ENCODE results near the gene GTF3C6.

Gene GTF3C6, protein sequence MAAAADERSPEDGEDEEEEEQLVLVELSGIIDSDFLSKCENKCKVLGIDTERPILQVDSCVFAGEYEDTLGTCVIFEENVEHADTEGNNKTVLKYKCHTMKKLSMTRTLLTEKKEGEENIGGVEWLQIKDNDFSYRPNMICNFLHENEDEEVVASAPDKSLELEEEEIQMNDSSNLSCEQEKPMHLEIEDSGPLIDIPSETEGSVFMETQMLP

DNA sequence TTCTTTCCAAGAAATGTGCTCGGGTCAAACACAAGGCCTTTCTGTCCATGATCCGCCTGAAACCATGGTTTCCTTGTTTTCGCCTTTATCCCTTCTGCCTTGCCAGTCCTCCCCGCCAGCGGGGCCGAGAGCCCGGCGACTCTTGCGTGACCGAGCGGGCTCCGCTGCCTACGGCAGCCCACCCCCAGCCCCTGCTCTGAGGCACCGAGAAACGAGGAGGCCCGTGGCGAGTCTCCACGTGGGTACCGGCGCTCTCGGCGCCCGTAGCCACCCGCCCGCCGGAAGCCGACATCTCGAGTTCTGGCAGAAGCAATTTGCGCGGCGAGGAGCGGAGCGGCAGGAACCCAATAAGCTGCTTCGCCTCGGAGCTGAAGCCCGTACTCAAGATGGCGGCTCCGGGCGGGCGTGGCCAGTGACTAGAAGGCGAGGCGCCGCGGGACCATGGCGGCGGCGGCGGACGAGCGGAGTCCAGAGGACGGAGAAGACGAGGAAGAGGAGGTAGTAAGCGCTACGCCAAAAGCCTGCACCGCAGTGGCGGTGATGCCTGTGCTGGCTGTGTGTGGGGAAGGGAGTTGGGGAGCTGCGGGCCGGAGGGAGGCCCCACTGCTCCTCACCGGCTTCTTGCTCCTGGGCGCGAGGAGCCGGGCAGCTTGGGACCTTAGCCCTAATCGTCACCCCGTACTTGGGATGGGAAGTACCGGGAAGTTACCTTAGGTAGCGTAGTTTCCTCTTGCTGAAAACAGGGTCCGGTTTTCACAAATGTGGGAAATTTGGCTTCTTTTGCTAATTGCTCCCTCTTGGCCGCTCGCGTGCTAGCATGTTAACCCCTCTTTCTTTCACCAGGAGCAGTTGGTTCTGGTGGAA, at the start of gene GTF3C6:
Gene GTF3C6, plus strand, starts transcription at position 378 of the 864 bp plus-strand sequence. Its CDS starts 64 bp downstream, at position 442.
- H3K4me3 ChIP-seq (ENCODE audit: low read length) = peak within 1 kb of the TSS; percentile 97
- DNase-seq (ENCODE audit: low read depth, low spot score) = peak; percentile 72
- peaks cover 2% of the 10 kb centered on the region; the same call in 1 of the 2 replicates for H3K36me3 ChIP-seq (ENCODE audit: control insufficient read depth, insufficient read depth, low read length)
- H3K27ac ChIP-seq (ENCODE audit: low read length) = no peak within 1 kb of the TSS
- H3K4me1 ChIP-seq (ENCODE audit: control insufficient read depth, insufficient read depth, low read length) = no peaks in the 10 kb centered on the region
- no CpG with 5 or more reads among the region's 70 CpGs for WGBS (ENCODE audit: insufficient coverage, insufficient read length)
- H3K9me3 ChIP-seq (ENCODE audit: control insufficient read depth, insufficient read depth, low read length) = no peaks in the 10 kb centered on the region
- H3K27me3 ChIP-seq (ENCODE audit: control insufficient read depth, insufficient read depth, low read length) = no peaks in the 10 kb centered on the region

DNA sequence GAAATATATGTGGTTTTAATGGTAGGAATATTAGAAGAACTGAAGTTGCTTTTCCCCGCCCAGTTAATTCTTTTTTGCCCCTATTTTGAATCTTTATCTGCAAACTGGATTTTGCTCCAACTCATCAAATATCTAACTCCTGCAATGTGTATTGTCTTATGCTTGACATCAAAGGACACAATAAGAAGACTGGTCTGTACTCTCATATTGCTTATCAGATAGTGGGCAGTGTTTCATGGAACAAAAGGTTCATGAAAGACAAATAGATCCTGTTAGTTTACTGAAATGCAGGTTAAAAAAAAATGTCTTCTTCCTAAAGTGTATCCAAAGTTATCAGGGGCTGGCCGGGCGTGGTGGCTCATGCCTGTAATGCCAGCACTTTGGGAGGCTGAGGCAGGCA, 27.7 kb upstream of the GTF3C6 start:
- no peak for DNase-seq (ENCODE audit: low read depth, low spot score)
- no CpG with 5 or more reads among the region's 3 CpGs for WGBS (ENCODE audit: insufficient coverage, insufficient read length)

DNA sequence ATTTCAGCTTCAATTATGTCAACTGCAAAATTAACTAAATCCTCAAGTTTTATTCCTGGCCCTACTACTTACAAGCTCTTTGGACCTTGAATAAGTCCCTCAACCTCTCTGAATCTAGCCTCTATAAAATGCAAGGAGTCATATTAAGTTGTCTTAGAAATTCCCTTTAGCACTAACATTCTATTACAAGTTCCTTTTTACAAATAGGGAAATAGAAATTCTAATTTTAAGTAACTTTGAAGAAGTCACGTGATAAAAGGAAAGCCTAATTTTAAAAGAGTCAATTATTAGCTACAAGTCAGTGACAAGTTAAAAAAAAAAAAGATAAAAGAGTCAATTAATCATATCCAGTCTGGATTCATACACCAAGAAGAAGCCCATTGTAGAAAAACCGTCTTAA, 24.6 kb upstream of the GTF3C6 start:
- H3K27me3 ChIP-seq (ENCODE audit: control insufficient read depth, insufficient read depth, low read length) = no peaks in the 10 kb centered on the region
- H3K27ac ChIP-seq (ENCODE audit: low read length) = no peak overlapping the region
- H3K4me1 ChIP-seq (ENCODE audit: control insufficient read depth, insufficient read depth, low read length) = no peaks in the 10 kb centered on the region
- no peaks in the 10 kb centered on the region for H3K9me3 ChIP-seq (ENCODE audit: control insufficient read depth, insufficient read depth, low read length)
- H3K36me3 ChIP-seq (ENCODE audit: control insufficient read depth, insufficient read depth, low read length) = no peaks in the 10 kb centered on the region
- H3K4me3 ChIP-seq (ENCODE audit: low read length) = no peak overlapping the region
- no CpG with 5 or more reads among the region's 2 CpGs for WGBS (ENCODE audit: insufficient coverage, insufficient read length)
- DNase-seq (ENCODE audit: low read depth, low spot score) = no peak

More for the DNA sequence above, 27.7 kb upstream of the GTF3C6 start:
- Histone ChIP-seq H3K27me3 (ENCODE audit: control insufficient read depth, insufficient read depth, low read length) (no peaks in the 10 kb centered on the region), H3K4me3 (ENCODE audit: low read length) (no peak overlapping the region), H3K9me3 (ENCODE audit: control insufficient read depth, insufficient read depth, low read length) (no peaks in the 10 kb centered on the region), H3K27ac (ENCODE audit: low read length) (no peak overlapping the region), H3K4me1 (ENCODE audit: control insufficient read depth, insufficient read depth, low read length) (no peaks in the 10 kb centered on the region), H3K36me3 (ENCODE audit: control insufficient read depth, insufficient read depth, low read length) (no peaks in the 10 kb centered on the region)

DNA sequence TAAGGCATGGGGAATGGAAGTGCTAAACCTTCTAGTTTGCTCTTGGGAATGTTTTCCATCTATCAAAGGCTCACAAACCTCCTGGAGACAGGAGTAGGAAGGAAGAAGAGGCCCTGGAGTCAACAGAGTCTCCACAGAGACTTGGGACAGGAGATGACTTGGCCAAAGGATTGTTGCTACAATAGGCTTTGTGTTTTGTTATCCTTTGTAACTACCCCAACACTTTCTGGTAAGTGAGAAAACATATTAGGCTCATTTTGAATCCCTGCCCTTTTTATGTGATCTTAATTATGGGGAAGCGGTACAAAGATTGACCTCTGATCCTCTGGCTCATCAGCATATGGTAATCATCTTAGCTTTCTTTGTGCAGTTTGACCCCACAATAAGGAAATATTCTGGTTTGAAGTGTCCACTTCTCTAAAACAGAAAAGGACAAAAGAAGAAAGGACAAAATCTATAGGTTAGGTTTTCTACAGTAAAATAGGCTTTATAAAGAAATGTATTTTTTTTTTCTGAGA, 24.1 kb upstream of the GTF3C6 start:
- no peak for DNase-seq (ENCODE audit: low read depth, low spot score)
- H3K4me3 ChIP-seq (ENCODE audit: low read length) = no peak overlapping the region
- no peak overlapping the region for H3K27ac ChIP-seq (ENCODE audit: low read length)
- H3K4me1 ChIP-seq (ENCODE audit: control insufficient read depth, insufficient read depth, low read length) = no peaks in the 10 kb centered on the region
- WGBS (ENCODE audit: insufficient coverage, insufficient read length) = no CpG with 5 or more reads among the region's 1 CpG
- no peaks in the 10 kb centered on the region for H3K27me3 ChIP-seq (ENCODE audit: control insufficient read depth, insufficient read depth, low read length)
- no peaks in the 10 kb centered on the region for H3K36me3 ChIP-seq (ENCODE audit: control insufficient read depth, insufficient read depth, low read length)
- no peaks in the 10 kb centered on the region for H3K9me3 ChIP-seq (ENCODE audit: control insufficient read depth, insufficient read depth, low read length)

DNA sequence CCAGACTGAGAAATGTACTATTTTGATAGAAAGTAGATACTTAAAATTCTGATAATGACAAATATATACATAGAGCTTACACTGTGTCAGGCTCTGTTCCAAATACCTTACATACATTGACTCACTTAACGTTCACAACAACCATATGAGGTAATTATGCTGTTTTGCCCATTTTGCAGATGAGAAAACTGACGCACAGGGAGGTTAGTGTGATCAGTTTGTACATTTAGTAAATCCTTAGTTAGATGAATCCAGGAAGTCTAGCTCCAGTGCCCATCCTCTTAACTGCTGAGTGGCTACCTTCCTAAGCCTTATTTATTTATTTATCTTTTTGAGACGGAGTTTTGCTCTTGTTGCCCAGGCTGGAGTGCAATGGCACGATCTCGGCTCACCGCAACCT, 23.3 kb upstream of the GTF3C6 start:
- Histone ChIP-seq H3K9me3 (ENCODE audit: control insufficient read depth, insufficient read depth, low read length) (no peaks in the 10 kb centered on the region), H3K36me3 (ENCODE audit: control insufficient read depth, insufficient read depth, low read length) (no peaks in the 10 kb centered on the region), H3K27ac (ENCODE audit: low read length) (no peak overlapping the region), H3K4me3 (ENCODE audit: low read length) (no peak overlapping the region), H3K27me3 (ENCODE audit: control insufficient read depth, insufficient read depth, low read length) (no peaks in the 10 kb centered on the region), H3K4me1 (ENCODE audit: control insufficient read depth, insufficient read depth, low read length) (no peaks in the 10 kb centered on the region)
- no peak for DNase-seq (ENCODE audit: low read depth, low spot score)
- WGBS (ENCODE audit: insufficient coverage, insufficient read length) = no CpG with 5 or more reads among the region's 6 CpGs

DNA sequence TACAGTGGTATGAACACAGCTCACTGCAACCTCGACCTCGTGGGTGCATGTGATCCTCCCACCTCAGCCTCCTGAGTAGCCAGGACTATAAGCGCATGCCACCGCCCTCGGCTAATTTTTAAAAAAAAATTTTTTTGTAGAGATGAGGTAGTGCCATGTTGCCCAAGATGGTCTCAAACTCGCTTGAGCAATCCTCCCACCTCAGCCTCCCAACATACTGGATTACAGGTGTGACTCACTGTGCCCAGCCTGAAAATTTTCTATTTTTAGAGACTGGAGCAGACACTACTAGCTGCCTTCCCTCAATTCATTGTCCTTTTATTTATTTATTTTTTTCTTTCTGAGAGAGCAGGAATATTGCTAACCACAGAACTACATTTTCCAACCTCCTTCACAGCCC, 20.3 kb upstream of the GTF3C6 start:
- Histone ChIP-seq H3K27me3 (ENCODE audit: control insufficient read depth, insufficient read depth, low read length) (no peaks in the 10 kb centered on the region), H3K4me3 (ENCODE audit: low read length) (no peak overlapping the region), H3K27ac (ENCODE audit: low read length) (no peak overlapping the region), H3K36me3 (ENCODE audit: control insufficient read depth, insufficient read depth, low read length) (no peaks in the 10 kb centered on the region), H3K9me3 (ENCODE audit: control insufficient read depth, insufficient read depth, low read length) (no peaks in the 10 kb centered on the region), H3K4me1 (ENCODE audit: control insufficient read depth, insufficient read depth, low read length) (no peaks in the 10 kb centered on the region)
- DNase-seq (ENCODE audit: low read depth, low spot score) = no peak
- WGBS (ENCODE audit: insufficient coverage, insufficient read length) = no CpG with 5 or more reads among the region's 6 CpGs

DNA sequence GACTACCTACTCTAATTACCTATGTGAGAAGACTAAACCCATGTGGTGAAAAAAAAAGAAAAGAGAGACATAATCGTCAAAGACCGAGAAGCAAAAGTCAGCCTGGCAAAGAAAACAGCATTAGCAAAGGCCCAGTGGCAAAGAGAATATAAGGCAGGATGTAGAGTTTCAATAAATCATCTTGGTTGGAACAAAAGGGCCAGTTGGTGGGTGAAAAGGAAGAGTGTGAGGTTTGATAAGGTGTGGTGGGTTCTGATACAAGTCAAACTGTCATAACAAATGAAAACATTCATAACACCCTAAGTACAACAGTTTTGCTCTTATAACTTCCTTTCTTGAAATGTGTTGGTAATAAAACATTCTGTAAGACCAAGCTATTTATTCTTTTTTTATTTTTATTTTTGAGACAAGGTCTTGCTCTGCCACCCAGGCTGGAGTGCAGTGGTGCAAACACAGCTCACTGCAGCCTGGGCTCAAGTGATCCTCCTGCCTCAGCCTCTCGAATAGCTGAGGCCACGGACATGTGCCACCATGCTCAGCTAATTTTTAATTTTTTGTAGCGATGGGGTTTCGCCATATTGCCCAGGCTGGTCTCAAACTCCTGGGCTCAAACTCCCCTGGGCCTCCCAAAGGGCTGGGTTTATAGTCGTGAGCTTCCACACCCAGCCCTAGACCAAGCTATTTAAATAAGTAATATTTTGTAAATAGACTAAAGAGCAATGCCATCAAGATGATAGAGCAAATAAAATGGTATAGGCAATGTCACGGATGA, 18.9 kb upstream of the GTF3C6 start:
- Histone ChIP-seq H3K9me3 (ENCODE audit: control insufficient read depth, insufficient read depth, low read length) (no peaks in the 10 kb centered on the region), H3K4me3 (ENCODE audit: low read length) (no peak overlapping the region), H3K4me1 (ENCODE audit: control insufficient read depth, insufficient read depth, low read length) (no peaks in the 10 kb centered on the region), H3K27me3 (ENCODE audit: control insufficient read depth, insufficient read depth, low read length) (no peaks in the 10 kb centered on the region), H3K27ac (ENCODE audit: low read length) (no peak overlapping the region), H3K36me3 (ENCODE audit: control insufficient read depth, insufficient read depth, low read length) (no peaks in the 10 kb centered on the region)
- no CpG with 5 or more reads among the region's 8 CpGs for WGBS (ENCODE audit: insufficient coverage, insufficient read length)
- DNase-seq (ENCODE audit: low read depth, low spot score) = no peak

DNA sequence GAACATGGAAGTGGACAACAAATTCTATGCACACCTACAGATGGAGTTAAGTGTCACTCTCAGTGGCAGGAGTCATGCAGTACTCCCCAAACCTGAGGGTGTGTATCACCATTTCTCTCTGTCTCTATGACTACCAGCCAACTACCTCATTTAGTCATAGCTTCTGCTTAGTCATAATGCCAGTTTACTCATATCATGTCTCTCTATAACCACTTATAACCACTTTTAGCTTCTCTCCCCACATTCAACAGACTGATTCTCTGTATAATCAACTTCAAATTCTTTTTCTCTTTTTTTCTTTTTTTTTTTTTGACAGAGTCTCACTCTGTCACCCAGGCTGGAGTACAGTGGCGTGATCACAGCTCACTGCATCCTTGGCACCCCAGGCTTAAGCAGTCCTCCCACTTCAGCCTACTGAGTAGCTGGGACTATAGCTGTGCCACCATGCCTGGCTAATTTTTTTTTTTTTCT, 13.8 kb upstream of the GTF3C6 start:
- Histone ChIP-seq H3K27me3 (ENCODE audit: control insufficient read depth, insufficient read depth, low read length) (no peaks in the 10 kb centered on the region), H3K36me3 (ENCODE audit: control insufficient read depth, insufficient read depth, low read length) (no peaks in the 10 kb centered on the region), H3K4me3 (ENCODE audit: low read length) (no peak overlapping the region), H3K4me1 (ENCODE audit: control insufficient read depth, insufficient read depth, low read length) (no peaks in the 10 kb centered on the region), H3K27ac (ENCODE audit: low read length) (no peak overlapping the region), H3K9me3 (ENCODE audit: control insufficient read depth, insufficient read depth, low read length) (no peaks in the 10 kb centered on the region)
- WGBS (ENCODE audit: insufficient coverage, insufficient read length) = no CpG with 5 or more reads among the region's 1 CpG
- no peak for DNase-seq (ENCODE audit: low read depth, low spot score)

DNA sequence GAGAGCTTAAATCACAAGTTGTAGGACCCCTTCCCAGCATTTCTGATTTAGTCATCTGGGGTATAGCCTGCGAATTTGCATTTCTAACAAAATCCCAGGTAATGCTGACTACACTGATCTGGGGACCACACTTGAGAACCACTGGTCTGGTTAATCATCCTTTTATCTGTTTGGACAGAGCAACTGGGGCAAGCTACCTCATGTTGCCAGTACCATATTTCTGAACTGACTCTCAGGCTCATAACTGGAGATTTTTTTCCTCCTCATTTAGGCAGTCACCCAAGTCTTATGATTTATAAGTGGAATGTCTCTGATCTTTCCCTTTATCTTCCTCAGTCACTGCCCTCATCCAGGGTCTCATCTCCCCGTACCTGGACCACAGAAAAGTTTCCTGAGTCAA, 12.0 kb upstream of the GTF3C6 start:
- Histone ChIP-seq H3K4me3 (ENCODE audit: low read length) (no peak overlapping the region), H3K27ac (ENCODE audit: low read length) (no peak overlapping the region), H3K4me1 (ENCODE audit: control insufficient read depth, insufficient read depth, low read length) (no peaks in the 10 kb centered on the region), H3K9me3 (ENCODE audit: control insufficient read depth, insufficient read depth, low read length) (no peaks in the 10 kb centered on the region), H3K27me3 (ENCODE audit: control insufficient read depth, insufficient read depth, low read length) (no peaks in the 10 kb centered on the region), H3K36me3 (ENCODE audit: control insufficient read depth, insufficient read depth, low read length) (no peaks in the 10 kb centered on the region)
- whole genome bisulfite sequencing (ENCODE audit: insufficient coverage, insufficient read length) = no CpG with 5 or more reads among the region's 2 CpGs
- DNase-seq (ENCODE audit: low read depth, low spot score) = no peak

DNA sequence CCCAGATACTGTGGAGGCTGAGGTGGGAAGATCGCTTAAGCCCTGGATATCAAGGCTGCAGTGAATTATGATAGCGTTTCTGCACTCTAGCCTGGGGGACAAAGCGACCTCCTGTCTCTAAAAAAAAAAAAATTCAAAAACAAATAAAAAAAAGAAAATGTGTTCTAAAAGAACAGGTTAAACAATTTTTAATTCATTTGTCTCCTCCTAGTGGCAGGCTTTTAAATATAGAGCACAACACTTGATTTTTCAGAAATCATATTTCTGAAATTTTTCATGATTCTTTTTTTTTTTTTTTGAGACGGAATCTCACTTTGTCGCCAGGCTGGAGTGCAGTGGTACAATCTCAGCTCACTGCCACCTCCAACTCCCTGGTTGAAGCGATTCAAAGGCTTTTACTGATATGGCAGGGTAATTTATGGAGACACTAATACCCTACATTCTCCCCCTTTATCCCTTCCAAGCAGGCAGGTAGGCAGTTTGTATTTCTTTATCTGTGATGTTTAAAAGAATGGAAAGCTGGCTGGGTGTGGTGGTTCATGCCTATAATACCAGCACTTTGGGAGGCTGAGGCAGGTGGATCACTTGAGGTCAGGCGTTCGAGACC, 8.7 kb upstream of the GTF3C6 start:
- H3K4me1 ChIP-seq (ENCODE audit: control insufficient read depth, insufficient read depth, low read length) = no peaks in the 10 kb centered on the region
- H3K4me3 ChIP-seq (ENCODE audit: low read length) = no peak overlapping the region
- no peak overlapping the region for H3K27ac ChIP-seq (ENCODE audit: low read length)
- H3K36me3 ChIP-seq (ENCODE audit: control insufficient read depth, insufficient read depth, low read length) = no peaks in the 10 kb centered on the region
- no peaks in the 10 kb centered on the region for H3K9me3 ChIP-seq (ENCODE audit: control insufficient read depth, insufficient read depth, low read length)
- no peaks in the 10 kb centered on the region for H3K27me3 ChIP-seq (ENCODE audit: control insufficient read depth, insufficient read depth, low read length)
- DNase-seq (ENCODE audit: low read depth, low spot score) = no peak
- WGBS (ENCODE audit: insufficient coverage, insufficient read length) = no CpG with 5 or more reads among the region's 8 CpGs

Measured in iPS DF 6.9 (cell line).